HEK293 (cell line): ENCODE results near the gene CDH26.

Experiments used
- AEBP2 ChIP-seq: fragments of 450-650 bp; formaldehyde crosslinking; IDR thresholded peaks from 2 replicates; pipeline ENCODE4 v1.5.1; 2016; ENCODE audit warnings: missing biosample characterization, missing genetic modification characterization, borderline replicate concordance
- GLIS1 ChIP-seq: fragments of 450-650 bp; formaldehyde crosslinking; IDR thresholded peaks from 2 replicates; pipeline ENCODE4 v1.5.1; 2016; ENCODE audit warnings: missing biosample characterization, missing genetic modification characterization
- KLF8 ChIP-seq: fragments of 450-650 bp; formaldehyde crosslinking; IDR thresholded peaks from 2 replicates; pipeline ENCODE4 v1.5.1; 2016; ENCODE audit warnings: missing biosample characterization, missing genetic modification characterization
- PRDM10 ChIP-seq: fragments of 450-650 bp; formaldehyde crosslinking; IDR thresholded peaks from 2 replicates; pipeline ENCODE4 v1.5.1; 2016; ENCODE audit warnings: missing biosample characterization, missing genetic modification characterization
- PRDM2 ChIP-seq: fragments of 450-650 bp; formaldehyde crosslinking; IDR thresholded peaks from 2 replicates; pipeline ENCODE4 v1.5.1; 2016; ENCODE audit warnings: missing biosample characterization, missing genetic modification characterization, borderline replicate concordance
- RBAK ChIP-seq: fragments of 450-650 bp; formaldehyde crosslinking; IDR thresholded peaks from 2 replicates; pipeline ENCODE4 v1.5.1; 2016; ENCODE audit warnings: missing biosample characterization, missing genetic modification characterization
- SCRT2 ChIP-seq: fragments of 450-650 bp; formaldehyde crosslinking; IDR thresholded peaks from 2 replicates; pipeline ENCODE4 v1.5.1; 2016; ENCODE audit warnings: missing biosample characterization, missing genetic modification characterization
- SETDB1 ChIP-seq: IDR thresholded peaks from one replicate; pipeline ENCODE4 v1.6.1; 2017; ENCODE audit warnings: mild to moderate bottlenecking, low read length, moderate library complexity, mixed read lengths; ENCODE audit not compliant: insufficient read length
- SP2 ChIP-seq: fragments of 450-650 bp; formaldehyde crosslinking; IDR thresholded peaks from 2 replicates; pipeline ENCODE4 v1.5.1; 2016; ENCODE audit warnings: missing biosample characterization, missing genetic modification characterization
- SP3 ChIP-seq: fragments of 450-650 bp; formaldehyde crosslinking; IDR thresholded peaks from 2 replicates; pipeline ENCODE4 v1.5.1; 2016; ENCODE audit warnings: missing biosample characterization, missing genetic modification characterization
- SP7 ChIP-seq: fragments of 450-650 bp; formaldehyde crosslinking; IDR thresholded peaks from 2 replicates; pipeline ENCODE4 v1.5.1; 2016; ENCODE audit warnings: missing biosample characterization, missing genetic modification characterization
- TCF7L2 ChIP-seq: IDR thresholded peaks from 2 replicates; pipeline ENCODE4 v1.6.1; 2011; ENCODE audit warnings: low read depth, mild to moderate bottlenecking, inconsistent platforms, low read length, moderate library complexity, borderline replicate concordance
- ZBTB20 ChIP-seq: fragments of 450-650 bp; formaldehyde crosslinking; IDR thresholded peaks from 2 replicates; pipeline ENCODE4 v1.5.1; 2016; ENCODE audit warnings: missing biosample characterization, missing genetic modification characterization
- ZBTB26 ChIP-seq: fragments of 450-650 bp; formaldehyde crosslinking; optimal IDR thresholded peaks from 2 replicates; pipeline ENCODE3; 2016; ENCODE audit warnings: missing biosample characterization, mild to moderate bottlenecking, missing genetic modification characterization
- ZBTB49 ChIP-seq: fragments of 450-650 bp; formaldehyde crosslinking; IDR thresholded peaks from 2 replicates; pipeline ENCODE4 v1.5.1; 2016; ENCODE audit warnings: missing biosample characterization, missing genetic modification characterization, low read depth
- ZNF121 ChIP-seq: fragments of 450-650 bp; formaldehyde crosslinking; IDR thresholded peaks from 2 replicates; pipeline ENCODE4 v1.5.1; 2016; ENCODE audit warnings: missing biosample characterization, missing genetic modification characterization
- ZNF174 ChIP-seq: fragments of 450-650 bp; formaldehyde crosslinking; IDR thresholded peaks from 2 replicates; pipeline ENCODE4 v1.5.0; 2017; ENCODE audit warnings: missing biosample characterization, mild to moderate bottlenecking, missing genetic modification characterization
- ZNF239 ChIP-seq: fragments of 450-650 bp; formaldehyde crosslinking; IDR thresholded peaks from 2 replicates; pipeline ENCODE4 v1.5.1; 2016; ENCODE audit warnings: missing biosample characterization, missing genetic modification characterization
- ZNF324 ChIP-seq: fragments of 450-650 bp; formaldehyde crosslinking; IDR thresholded peaks from 2 replicates; pipeline ENCODE4 v1.5.1; 2016; ENCODE audit warnings: missing biosample characterization, missing genetic modification characterization
- ZNF335 ChIP-seq: fragments of 450-650 bp; formaldehyde crosslinking; conservative IDR thresholded peaks from 2 replicates; pipeline ENCODE4 v1.5.1; 2016; ENCODE audit warnings: missing biosample characterization, missing genetic modification characterization
- ZNF449 ChIP-seq: fragments of 450-650 bp; formaldehyde crosslinking; IDR thresholded peaks from 2 replicates; pipeline ENCODE4 v1.5.1; 2017; ENCODE audit warnings: missing biosample characterization, mild to moderate bottlenecking, missing genetic modification characterization, moderate library complexity
- ZNF555 ChIP-seq: fragments of 450-650 bp; formaldehyde crosslinking; conservative IDR thresholded peaks from 2 replicates; pipeline ENCODE4 v1.5.1; 2017; ENCODE audit warnings: missing biosample characterization, mild to moderate bottlenecking, missing genetic modification characterization, inconsistent platforms

The CDH26 gene

GRCh38 chr20:59940129-59940955 lies 17.9 kb upstream of the CDH26 start, which contains the start of the genes FAM217B and PPP1R3D (continued):
- peak; percentile 30; the same call in 1 of the 2 replicates for TF ChIP-seq PRDM10
- peak; percentile 31; the same call in 1 of the 2 replicates for TF ChIP-seq ZBTB20 (tag by site-specific recombination)
- TF ChIP-seq ZBTB26, result peak; percentile 90
- no peak for TF ChIP-seq AEBP2
- no peak for TF ChIP-seq TCF7L2
- TF ChIP-seq ZNF555 (tag by site-specific recombination), result no peak
- TF ChIP-seq SP7 (tag by site-specific recombination), result peak; percentile 53; the same call in 1 of the 2 replicates
- peak; percentile 39; the same call in 1 of the 2 replicates for TF ChIP-seq SP3 (tag by site-specific recombination)
- no peak for TF ChIP-seq ZNF121 (tag by site-specific recombination)
- TF ChIP-seq ZNF449 (tag by site-specific recombination), result 0 out of 2 replicates have a peak, but pooled peaks have one; percentile 52
- TF ChIP-seq GLIS1 (tag by site-specific recombination), result peak; percentile 37; the same call in 1 of the 2 replicates
- TF ChIP-seq ZNF239 (tag by site-specific recombination), result no peak
- no peak for TF ChIP-seq PRDM2
- no peak for TF ChIP-seq ZNF174
- TF ChIP-seq ZNF335 (tag by site-specific recombination), result peak; percentile 98
- peak; percentile 46; the same call in 1 of the 2 replicates for TF ChIP-seq SCRT2 (tag by site-specific recombination)
- peak; percentile 44; the same call in 1 of the 2 replicates for TF ChIP-seq KLF8 (tag by site-specific recombination)
- no peak for TF ChIP-seq ZBTB49
- no peak for TF ChIP-seq ZNF324 (tag by site-specific recombination)
- TF ChIP-seq RBAK (tag by site-specific recombination), result no peak
- TF ChIP-seq SP2 (tag by site-specific recombination), result peak; percentile 60
- no peak for TF ChIP-seq SETDB1
